ENCODE data around the gene TXNRD2.

TXNRD2 gene

DNA sequence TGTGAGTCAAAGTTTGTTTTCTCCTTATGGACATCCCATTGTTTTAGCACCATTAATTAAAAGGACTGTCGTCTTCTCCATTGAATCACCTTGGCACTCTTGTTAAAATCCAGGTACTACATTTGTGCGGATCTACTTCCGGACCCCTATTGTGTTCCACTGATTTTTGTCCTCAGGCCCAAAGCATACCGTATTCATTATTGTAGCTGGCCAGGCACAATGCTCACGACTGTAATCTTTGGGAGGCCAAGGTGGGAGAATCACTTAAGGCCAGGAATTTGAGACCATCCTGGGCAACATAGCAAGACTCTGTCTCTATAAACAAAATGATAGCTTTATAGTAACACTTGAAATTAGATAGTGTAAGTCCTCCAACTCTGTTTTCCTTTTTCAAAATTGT, 78.0 kb downstream of the TXNRD2 start:
- no peak for DNase-seq
- intact Hi-C loops (cut with DNase I), result no loop called here

DNA sequence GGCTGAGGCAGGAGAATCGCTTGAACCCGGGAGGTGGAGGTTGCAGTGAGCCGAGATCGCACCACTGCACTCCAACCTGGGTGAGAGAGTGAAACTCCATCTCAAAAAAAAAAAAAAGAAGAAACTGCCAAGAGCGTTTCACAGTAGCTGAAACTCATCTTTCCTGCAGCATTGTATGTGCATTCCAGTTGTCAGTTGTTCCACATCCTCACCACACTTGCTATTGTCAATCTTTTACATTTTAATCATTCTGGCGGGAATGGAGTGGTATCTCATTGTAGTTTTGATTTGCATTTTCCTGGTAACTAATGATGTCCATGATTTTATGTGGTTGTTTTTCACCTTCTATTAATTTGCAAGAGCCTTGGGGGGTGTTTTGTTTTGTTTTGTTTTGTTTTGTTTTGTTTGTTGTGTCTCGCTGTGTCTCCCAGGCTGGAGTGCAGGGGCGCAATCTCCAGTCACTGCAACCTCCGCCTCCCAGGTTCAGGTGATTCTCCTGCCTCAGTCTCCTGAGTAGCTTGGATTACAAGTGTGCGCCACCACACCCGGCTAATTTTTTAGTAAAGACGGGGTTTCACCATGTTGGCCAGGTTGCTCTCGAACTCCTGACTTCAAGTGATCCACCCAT, 78.9 kb downstream of the TXNRD2 start:
- intact Hi-C loops (cut with DNase I), result no loop called here
- DNase-seq, result peak in 8 of 42 donors; percentile 0 to 19 (median 10)

DNA sequence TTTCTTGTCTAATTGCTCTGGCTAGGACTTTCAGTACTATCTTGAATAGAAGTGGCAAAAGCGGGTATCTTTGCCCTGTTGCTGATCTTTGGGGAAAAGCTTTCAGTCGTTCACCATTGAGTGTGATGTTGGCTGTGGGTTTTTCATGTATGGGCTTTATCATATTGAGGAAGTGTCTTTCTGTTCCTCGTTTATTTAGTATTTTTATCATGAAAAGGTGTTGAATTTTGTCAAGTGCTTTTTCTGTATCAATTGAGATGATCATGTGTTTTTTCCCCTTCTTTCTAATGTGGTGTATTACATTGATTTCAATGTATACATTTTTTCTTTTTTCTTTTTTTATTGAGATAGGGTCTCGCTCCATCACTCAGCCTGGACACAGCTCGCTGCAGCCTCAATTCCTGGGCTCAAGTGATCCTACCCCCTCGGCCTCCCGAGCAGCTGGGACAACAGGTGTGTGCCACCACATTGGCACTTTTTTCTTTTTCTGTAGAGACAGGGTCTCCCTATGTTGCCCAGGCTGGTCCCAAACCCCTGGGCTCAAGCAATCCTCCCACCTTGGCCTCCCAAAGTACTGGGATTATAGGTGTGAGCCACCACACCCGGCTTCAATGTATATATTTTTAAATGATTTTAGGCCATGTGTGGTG, 81.6 kb downstream of the TXNRD2 start:
- intact Hi-C loops (cut with DNase I), result no loop called here
- peak in 5 of 42 donors; percentile 2 to 18 (median 15) for DNase-seq

DNA sequence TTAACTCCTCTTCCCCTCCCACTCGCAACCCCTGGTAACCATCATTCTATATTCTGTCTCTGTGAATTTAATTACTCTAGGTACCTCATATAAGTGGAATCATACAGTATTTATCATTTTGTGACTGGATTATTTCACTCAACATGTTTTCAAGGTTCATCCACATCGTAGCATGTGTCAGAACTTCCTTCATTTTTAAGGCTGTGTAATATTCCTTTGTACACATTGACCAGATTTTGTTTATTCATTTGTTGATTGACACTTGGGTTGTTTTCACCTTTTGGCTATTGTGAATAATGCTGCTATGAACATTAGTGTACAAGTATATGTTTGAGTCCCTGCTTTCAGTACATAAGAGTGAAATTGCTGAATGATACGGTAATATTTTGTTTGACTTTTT, 84.2 kb downstream of the TXNRD2 start:
- DNase-seq, result no peak
- intact Hi-C loops (cut with DNase I), result no loop called here

DNA sequence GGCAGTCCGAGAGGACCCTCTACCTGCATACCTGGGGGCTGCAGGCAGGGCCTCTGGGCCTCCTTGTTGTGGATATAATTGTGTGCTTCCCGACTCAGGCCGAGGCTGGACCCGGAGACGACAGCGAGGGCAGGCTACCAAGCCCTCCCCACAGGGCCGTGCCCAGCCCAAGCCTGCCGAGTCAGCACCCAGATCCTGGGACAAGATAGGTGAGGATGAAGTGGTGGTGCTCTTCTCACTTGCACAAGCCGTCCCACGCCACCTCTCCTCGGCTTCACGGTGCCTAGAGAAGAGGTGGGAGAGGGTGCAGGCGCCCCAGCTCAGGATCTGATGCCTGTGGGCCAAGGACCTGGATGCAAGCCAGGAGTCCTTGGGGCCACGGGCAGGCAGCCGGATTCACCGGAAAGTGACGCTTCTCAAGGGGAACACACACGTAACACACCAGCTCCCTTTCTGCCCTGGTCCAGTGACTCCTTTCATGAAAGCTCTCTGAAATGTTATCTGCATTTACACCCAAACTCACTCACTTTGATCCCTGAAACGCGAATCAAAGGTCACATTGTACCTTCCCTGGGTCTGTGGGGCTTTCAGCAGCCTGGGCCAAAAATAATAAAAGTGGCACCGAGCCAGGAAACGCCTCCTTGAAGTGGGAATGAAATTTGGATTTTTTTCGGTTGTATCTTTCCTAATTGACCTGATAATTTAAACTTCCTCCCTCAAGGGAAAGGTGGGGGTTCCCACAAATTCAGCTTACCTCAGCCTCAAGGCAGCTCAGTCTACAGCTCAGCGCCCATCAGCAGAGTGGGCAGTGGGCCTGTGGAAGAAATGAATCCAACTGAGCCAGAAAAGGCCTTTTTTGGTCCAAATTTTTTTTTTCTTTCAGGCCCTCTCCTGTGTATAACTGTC, 85.9 kb downstream of the TXNRD2 start:
- peak in 32 of 42 donors; percentile 12 to 62 (median 38) for DNase-seq

DNA sequence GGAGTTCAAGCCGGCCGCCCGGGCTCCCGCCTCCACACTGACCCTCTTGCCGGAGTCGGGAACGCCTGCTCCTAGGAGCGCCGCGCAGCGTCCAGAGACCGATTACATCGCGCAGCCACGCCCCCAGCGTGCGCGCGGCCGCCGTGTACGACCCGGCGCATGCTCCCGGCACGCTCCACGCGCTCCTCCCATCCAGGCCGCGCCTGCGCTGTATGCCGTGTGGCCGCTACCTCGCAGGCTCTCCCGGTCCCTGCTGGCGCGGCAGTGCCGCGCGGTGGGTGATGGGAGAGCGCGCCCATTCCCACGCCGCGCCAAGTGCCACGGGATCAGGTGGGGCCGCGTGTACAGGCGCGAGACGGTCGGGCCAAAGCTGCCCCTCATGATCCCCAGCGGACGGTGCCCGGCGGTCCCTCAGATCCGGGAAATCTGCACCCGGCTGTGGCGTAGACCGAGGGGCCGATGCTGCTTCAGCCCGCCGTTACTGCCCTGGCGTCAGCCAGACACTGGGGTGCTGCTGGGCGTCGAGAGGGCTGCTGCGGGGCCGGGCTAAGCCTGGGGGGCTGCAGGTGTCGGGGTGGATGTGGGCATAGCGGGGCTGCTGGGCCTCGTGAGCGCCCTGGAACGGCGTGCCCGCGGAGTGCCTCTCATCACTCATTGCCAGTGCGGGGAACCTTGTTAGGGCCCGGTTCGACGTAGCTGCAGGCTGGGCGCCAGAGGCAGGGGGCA, 86.7 kb downstream of the TXNRD2 start, which contains the start of the genes GNB1L and RTL10:
TSS of gene GNB1L (minus strand) at position 97 of the 726 bp plus-strand sequence. CDS start 33,519 bp downstream, outside the sequence.
TSS of gene RTL10 (minus strand) at position 97 of the 726 bp plus-strand sequence. CDS start 2,613 bp downstream, outside the sequence.
- intact Hi-C loops (cut with DNase I), result loop anchor here (5.0 kb wide), 1 partner anchor 123 kb away; no protein-coding TSS in a partner anchor
- peak; percentile 86 to 98 (median 95) for DNase-seq

More for the DNA sequence above, 85.9 kb downstream of the TXNRD2 start:
- intact Hi-C loops (cut with DNase I), result no loop called here

DNA sequence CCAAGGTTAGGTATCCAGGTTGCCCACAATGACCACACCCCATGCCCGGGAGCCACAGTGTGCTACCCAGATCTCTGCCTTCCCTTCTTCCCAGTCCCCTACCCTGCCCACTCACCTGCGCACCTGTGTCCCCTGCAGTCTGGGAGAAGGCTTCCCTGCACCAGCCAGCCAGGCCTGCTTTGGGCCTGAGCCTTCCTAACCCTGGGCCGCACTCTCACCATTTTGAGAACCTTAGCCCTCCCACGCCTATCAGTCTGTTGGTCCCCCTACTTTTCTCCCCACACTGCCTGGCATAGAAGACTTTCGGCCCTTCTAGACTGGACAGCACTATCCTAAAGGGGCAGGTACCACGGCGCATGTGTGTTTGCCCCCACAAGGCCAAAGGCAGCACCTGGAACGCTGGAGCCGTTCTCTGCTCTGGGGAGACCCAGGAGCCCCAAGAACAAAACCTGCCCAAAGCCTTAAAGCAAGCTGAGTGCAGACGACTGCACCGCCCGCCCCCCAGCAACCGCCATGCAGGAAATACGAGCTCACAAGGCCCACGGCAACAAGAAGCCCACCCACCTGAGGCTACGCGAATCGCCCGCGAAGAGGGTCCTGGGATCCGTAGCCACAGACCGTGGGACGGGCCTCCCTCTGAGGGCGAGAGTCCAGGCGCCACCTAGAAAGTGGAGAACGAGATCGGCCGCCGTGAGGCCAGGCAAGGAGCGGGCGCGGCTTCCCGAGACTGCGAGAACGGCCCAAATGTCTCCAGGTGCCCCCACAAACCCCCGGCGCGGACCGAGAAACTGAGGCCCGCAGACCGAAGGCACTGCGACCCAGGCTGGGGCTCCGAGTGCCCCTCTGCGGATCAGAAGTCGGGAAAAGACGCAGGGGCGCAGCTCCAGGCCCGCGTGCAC, 87.5 kb downstream of the TXNRD2 start:
- intact Hi-C loops (cut with DNase I), result loop anchor here (5.0 kb wide), 1 partner anchor 122 kb away; no protein-coding TSS in a partner anchor
- DNase-seq, result peak in 10 of 42 donors; percentile 3 to 49 (median 20)

DNA sequence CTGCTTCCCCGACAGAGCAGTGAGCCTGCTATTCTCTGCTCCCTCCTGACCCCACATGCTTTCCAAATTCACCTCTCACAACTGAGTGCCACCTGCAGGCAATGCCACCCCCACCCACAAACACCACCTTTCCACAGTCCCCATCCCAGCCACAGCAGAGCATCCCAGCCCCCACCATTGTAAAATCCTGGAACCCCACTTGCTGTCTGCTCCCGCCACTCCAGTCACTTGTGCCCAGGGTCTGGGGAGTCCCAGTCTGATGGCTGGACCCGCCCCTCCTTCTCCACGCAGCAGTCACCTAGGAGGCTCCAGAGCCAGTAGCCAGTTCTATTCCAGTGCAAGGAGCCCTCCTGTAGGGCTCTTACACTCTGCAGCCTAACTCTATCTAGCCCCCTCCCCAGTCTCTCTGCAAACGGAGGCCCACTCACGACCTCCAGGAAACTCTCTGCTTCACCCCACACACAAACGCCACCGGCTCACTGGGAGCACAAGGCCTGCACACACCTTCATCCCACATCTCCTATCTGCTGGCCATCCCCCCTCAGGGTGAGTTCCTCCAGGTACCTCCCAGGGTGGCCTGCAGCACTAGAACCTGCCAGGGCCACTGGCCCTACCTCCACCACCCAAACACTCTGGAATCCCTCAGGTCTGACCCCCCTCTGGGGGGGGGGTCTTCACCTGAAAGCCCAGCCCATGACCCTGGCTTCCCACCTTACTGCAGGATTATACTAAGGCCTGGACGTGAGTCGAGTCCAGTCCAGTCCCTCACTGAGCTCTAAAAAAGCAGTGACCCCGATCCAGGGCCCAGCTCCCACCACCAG, 88.3 kb downstream of the TXNRD2 start:
- DNase-seq, result peak in 5 of 42 donors; percentile 8 to 29 (median 14)
- intact Hi-C loops (cut with DNase I), result loop anchor here (5.0 kb wide), 1 partner anchor 121 kb away; no protein-coding TSS in a partner anchor

DNA sequence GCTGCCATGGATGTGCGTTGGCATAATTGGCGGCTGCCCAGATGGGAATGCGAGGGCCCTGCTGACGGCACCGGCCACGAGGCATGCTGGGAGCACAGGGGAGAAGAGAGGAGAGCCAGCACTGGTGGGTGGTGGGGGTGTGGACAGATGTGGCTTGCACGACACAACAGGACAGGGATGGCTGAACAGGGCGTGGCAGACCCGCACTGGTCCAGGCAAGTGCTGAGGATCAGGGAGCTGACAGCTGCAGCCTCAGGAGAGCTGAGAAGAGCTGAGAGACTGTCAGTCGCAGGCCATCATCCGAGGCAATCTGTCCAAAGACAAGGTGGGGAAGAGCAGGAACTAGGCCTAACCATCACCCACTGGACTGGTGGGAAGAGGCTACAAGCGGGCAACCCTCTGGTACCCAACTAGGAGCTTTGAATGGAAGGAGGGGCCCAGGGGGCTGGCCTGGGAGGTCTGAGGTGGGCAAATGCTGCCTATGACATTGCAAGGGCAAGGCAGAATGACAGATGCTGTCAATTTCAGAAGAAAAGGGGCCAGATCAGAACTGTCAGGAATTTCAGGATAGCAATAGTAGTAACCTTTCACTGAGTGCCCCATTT, 89.3 kb downstream of the TXNRD2 start:
- peak in 4 of 42 donors; percentile 2 to 36 (median 10) for DNase-seq
- intact Hi-C loops (cut with DNase I), result loop anchor here (5.0 kb wide), 1 partner anchor 120 kb away; no protein-coding TSS in a partner anchor

DNA sequence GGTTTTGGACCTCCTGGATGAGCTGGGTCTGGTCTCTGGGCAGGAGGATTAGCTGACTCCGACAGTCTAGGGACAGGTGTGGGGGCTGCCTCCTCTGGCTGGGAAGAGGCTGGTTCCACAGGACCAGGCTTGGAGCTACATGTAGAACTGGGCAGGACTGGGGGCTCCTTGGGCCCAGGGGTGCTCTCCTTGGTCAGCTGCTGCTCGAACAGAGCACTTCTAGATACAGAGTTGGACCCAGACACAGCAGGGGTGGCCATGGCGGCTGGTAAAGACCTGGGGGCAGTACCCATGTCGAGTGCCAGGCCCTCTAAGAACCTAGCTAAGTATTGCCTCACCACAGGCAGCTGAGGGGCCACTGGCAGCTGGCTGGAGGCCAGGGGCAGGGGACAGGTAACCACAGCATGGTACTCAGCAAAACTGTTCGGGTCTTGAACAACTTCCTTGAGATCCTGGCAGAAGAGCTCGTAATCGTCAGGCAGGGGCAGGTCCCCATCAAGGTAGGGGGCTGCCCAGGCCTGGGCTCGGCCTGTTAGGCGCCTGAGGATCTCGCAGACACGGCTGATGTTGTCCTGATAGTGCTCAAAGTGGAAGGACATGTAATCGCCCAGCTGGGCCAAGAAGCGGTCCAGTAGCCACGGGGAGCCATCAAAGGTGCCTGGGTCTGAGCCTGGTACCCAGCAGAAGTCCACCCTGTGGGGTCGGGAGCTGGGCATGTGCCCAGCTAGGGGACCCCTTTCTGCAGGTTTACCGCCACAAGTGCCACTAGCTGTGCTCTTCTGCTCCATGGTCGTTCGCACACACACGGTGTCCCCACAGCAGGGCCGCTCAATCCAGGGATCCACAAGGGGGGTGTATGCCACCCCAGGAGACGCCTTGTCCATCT, 90.1 kb downstream of the TXNRD2 start:
- DNase-seq, result peak in 2 of 42 donors; percentile 6 to 26
- intact Hi-C loops (cut with DNase I), result loop anchor here (5.0 kb wide), 1 partner anchor 119 kb away; no protein-coding TSS in a partner anchor

DNA sequence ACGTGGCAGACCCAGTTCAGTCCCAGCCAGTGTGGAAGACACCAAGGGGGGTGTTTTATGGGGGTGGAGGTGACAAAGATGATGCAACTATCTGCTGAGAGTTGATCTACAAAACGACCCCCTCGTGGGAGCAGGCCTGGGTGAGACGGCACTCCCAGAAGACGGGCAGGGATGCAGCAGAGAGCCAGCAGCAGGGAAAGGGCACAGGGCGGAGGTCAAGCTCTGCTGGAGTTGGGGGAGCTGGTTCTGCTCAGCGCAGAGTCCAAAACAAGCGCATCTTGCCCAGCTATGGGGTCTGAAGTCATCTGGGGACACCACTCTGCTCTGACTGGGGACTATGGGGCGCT, 90.9 kb downstream of the TXNRD2 start:
- DNase-seq, result peak in 1 of 42 donors; percentile 28
- intact Hi-C loops (cut with DNase I), result loop anchor here (5.0 kb wide), 1 partner anchor 118 kb away; no protein-coding TSS in a partner anchor

DNA sequence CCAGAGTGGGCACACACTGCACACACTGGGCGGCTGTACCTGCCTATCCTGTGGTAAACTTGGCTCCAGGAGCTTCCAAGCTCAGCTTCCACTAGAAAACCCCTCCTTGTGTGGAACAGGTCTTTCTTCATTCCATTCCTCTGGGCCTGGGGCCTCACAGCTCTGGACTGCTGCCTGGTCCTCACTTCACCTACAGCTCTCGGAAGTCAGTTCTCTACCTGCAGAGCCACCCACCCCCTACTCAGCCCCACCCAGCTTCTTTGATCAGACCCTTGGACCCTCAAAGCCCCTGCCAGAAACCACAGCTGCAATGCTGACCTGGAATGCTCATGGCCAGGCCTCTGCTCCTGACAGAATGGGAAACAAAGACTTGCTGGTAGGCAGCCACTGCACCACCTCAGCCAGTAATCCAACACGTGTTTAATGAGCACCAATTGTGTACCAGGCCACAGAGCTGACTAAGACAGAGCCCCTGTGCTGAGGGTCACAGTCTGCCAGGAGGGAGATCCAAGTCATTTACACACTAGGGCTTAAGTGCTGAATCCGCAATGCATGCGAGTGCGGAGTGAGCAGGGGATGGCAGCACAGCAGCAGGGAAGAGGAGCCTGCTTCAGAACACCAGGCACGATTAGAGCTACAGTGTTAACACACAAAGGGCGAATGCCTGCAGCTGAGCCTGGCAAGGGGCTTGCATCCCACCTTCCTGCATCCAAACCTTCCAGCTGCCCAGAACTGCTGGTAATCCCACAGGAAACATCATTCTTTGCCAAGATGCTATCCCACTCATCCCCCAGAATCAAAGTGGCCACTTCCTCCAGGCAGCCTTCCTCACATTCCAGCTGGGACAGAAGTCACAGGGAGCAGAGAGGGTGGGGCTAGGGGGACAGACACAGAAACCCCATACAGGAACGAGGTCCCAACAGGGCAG, 91.5 kb downstream of the TXNRD2 start:
- intact Hi-C loops (cut with DNase I), result loop anchor here (5.0 kb wide), 1 partner anchor 118 kb away; no protein-coding TSS in a partner anchor
- peak in 3 of 42 donors; percentile 6 to 35 (median 18) for DNase-seq

DNA sequence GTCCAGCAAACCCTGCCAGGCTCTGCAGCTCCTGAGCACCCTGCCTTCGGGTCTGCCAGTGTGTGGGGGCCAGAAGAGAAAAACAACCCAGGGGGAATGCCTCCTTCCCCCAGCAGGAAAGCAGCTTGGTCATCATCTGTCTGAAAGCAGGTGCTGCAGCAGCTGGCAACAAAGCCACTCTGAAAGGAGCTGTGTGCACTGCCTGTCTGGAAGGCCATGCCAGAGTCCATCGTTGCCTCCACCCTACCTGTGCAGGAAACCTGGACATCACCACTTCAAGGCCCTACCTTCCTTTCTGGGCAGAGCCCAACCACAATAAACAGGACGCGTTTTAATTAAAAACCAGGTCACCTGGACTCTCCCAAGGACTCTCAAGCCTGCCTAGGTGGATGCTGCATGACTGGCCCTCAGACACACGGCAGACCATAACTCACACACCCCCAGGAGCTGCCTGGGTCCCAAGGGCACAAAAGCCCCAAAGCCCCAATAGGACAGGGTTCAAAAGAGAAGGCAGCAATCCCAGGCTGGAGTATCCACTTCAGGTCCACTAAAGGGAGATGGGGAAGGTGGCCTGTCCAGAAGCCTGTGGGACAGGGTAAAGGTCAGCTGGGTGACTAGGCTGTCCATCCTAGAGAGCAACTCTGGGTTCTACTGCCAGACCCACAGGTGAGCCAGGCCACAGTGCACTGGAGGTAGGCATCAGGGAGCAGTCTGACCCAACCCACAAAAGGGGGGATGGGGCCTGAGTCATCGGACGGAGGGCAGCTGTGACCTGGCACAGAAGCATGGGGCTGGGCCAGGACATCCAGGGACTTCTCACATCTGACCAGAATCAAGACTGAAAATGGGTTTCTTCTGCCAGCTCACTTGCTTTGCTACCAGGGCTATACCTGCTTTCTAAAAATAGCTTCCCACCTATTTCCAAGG, 93.1 kb downstream of the TXNRD2 start:
- intact Hi-C loops (cut with DNase I), result no loop called here
- peak in 3 of 42 donors; percentile 7 to 31 (median 30) for DNase-seq
